HG02678 (cell line): Measurements from ENCODE around the gene ISLR.

ENCODE experiments used
- ATAC-seq: cut with Tn5 transposase; IDR thresholded peaks from one replicate; pipeline ENCODE4 v1.9.1; 2021; ENCODE audit warnings: mild to moderate bottlenecking, moderate library complexity; ENCODE audit not compliant: unreplicated experiment

The ISLR gene

GRCh38 chr15:74170875-74171578 is 2.5 kb upstream of the ISLR start:
- ATAC-seq = no peak

GRCh38 chr15:74171965-74172541 is 1.5 kb upstream of the ISLR start:
- no peak for ATAC-seq

GRCh38 chr15:74172701-74173379 is 670 bp upstream of the ISLR start:
- ATAC-seq = no peak

DNA sequence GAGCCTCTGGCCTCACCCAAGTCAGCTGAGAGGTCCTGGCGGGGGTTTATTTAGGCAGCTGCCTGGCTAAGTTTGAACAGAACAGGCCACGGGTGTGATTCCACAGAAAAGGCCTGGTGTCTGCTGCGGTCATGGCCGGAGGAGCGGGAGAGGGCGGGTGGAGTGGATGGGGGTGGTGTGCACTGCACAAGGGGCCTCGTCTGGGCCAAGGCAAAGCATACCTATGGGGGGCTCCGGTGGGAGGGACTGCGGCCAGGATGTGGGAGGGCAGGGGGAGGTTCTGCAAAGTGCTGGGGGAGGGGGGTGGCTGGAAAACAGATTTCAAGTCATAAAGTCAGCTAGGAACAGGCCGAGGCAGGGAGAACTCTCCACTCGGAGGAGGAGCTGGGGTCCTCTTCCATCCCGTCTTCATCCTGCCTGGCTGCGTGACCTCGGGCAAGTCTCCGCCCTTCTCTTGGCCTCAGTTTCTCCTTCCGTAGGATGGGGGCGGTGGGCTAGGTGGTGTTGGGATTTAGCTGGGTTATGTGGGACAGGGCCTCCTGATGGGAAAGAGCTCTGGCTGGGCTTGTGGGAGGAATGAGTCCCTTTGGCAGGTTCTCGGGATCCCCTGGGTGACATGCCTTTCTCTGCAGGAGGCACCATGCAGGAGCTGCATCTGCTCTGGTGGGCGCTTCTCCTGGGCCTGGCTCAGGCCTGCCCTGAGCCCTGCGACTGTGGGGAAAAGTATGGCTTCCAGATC is 878 bp downstream of the ISLR start:
- no peak for ATAC-seq

- ATAC-seq = no peak
Measured at GRCh38 chr15:74174958-74175253, 1.4 kb downstream of the ISLR start.

- no peak for ATAC-seq
Measured at GRCh38 chr15:74175271-74176191, 2.0 kb downstream of the ISLR start.

- ATAC-seq = no peak
Measured at GRCh38 chr15:74176262-74177214, 3.0 kb downstream of the ISLR start.

- ATAC-seq = no peak
Measured at GRCh38 chr15:74178326-74179100, 5.0 kb downstream of the ISLR start.

- ATAC-seq = no peak
Measured at GRCh38 chr15:74179101-74179841, 5.8 kb downstream of the ISLR start.

GRCh38 chr15:74179983-74180880 is 6.7 kb downstream of the ISLR start:
- ATAC-seq = no peak

DNA sequence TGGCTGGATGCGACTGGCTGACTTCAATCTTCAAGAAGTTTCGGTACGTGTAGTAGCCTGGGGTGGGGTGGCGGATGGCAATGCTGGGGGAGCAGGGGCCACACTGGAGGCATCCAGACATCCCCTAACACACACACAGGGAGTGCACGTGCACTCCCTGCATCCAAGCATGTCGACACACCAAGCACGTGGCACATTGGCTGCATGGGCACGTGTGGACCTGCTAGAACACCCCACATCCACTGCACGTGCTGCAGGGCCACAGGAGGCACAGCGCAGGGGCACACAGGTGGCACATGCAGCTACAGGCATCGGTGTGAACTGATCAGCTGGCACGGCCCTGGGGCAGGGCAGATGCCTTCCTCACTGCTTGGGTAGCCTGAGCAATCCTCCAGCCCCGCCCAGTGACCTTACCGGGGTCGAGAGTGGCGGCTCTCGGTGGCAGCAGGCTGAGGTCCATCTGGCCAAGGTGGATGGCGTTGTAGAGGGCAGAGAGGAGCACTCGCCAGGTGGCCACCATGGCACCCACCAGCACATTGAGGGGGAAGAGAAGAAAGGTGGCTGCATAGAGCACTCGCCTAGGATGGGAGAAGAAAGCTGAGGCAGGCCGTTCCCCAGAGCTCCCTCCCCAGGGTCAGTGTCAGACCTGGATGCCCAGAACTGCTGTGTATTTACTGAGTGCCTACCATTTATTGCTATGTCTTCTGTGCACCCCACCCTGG is 7.5 kb downstream of the ISLR start:
- ATAC-seq = no peak

GRCh38 chr15:74182131-74182530 is 8.6 kb downstream of the ISLR start:
- no peak for ATAC-seq

DNA sequence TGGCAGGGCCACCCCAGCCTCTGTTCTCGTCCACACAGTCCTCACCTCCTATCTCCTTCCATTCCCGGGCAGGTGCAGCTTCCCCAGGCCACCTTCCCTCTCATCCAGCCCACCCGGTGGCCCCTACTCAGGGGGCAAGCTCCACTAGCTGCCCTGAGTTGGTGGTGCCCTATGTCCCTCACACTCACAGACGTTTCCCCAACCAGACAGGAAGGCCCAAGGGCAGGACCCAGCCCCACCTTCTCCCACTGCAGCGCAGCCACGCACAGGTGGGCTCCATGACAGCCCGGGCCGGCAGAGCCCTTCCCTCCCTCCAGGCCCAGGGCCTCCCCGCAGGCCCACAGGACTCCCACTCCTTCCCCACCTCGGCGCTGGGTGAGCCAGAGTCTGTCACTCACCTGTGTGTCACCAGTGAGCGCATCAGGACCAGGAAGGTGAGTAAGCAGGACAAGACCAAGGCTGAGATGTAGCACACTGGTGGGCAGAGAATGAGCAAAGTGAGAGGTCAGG is 11.1 kb downstream of the ISLR start:
- no peak for ATAC-seq

DNA sequence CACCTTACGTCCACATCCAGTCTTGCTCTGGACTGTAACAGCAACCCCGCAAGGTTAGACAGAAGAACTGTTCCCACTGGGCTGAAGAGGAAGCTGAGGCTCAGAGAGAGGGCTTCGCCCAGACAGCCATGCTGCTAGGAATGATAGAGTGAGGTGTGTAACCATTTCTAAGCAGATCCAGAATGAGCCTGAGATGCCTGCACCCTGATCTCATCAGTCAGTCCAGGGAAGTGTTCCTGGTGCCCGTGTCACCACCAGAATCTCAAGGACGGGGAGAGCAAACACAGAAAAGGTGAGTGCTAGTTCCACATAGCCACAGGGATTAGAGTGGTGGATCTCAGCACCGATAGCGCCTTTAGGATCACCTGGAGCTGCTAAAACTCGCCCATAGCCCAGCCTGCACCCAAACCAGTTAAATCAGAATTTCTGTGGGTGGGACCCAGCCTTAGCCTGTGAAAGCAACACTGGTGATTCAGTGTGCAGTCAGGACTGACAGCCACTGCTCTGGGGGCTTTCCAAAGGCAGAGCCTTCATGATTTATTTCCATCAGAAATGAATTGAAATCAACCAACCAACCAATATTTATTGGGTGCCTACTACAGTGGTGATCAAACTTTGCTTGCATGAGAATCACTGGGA is 12.3 kb downstream of the ISLR start:
- ATAC-seq = no peak

DNA sequence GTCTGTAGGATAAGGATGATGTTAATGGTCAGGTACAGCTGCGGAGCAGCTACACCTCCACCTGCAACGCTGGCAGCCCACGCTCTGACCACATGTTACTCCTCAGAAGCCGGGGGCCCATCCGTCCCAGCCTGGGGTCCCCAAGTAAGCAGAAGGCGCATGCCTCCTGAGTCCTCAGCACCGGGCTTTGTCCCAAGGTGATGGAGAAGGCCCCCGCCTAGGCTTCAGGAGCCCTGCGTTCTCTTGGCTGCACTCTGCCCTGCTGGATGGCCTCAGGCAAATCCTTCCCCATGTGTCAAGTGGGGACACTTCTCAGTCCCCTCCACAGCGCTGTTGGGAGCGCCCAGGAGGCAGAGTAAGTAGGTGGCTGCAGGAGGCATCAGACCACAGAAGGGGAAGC is 14.7 kb downstream of the ISLR start:
- ATAC-seq = no peak

DNA sequence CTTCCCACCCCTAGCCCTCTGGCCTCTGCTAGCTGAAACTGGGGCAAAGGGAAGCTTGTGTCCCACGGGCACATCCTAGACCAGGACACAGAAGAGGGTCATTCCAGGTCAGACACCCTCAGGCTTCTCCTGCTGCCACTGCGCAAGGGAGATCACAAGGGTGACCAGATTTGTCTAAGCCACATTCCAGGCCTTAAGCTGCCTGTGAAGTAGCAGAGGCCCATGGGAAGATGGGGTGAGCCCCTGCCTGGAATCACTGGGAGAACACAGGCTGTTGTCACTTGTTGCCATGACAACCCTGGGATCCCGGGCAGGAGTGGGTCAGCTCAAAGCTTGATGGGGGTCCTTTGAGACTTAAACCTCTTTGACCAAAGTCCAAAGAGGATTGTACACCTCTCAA is 18.3 kb downstream of the ISLR start:
- no peak for ATAC-seq
